Measurements from ENCODE around the gene COBL.

COBL gene

GRCh38 chr7:51021906-51022570 is 294.6 kb downstream of the COBL start:
- Histone ChIP-seq H3K27ac (no peak overlapping the region), H3K4me3 (no peak overlapping the region)

GRCh38 chr7:51020944-51021343 is 295.7 kb downstream of the COBL start:
- Histone ChIP-seq H3K4me3 (no peak overlapping the region), H3K27ac (no peak overlapping the region)

GRCh38 chr7:51019891-51020870 is 296.4 kb downstream of the COBL start:
- Histone ChIP-seq H3K27ac (no peak overlapping the region), H3K4me3 (no peak overlapping the region)

GRCh38 chr7:51019191-51019844 is 297.3 kb downstream of the COBL start:
- no peak overlapping the region for H3K4me3 ChIP-seq

GRCh38 chr7:51017576-51018535 is 298.8 kb downstream of the COBL start:
- no peak overlapping the region for H3K4me3 ChIP-seq
- H3K27ac ChIP-seq = no peak overlapping the region

More at GRCh38 chr7:51019191-51019844, 297.3 kb downstream of the COBL start:
- no peak overlapping the region for H3K27ac ChIP-seq

GRCh38 chr7:51016546-51016945 is 300.1 kb downstream of the COBL start:
- Histone ChIP-seq H3K4me3 (no peak overlapping the region), H3K27ac (no peak overlapping the region)

- Histone ChIP-seq H3K27ac (no peak overlapping the region), H3K4me3 (no peak overlapping the region)
These were observed 301.0 kb downstream of the COBL start for GRCh38 chr7:51015581-51015980.

- no peak overlapping the region for H3K4me3 ChIP-seq
- H3K27ac ChIP-seq = no peak overlapping the region
These were observed 301.8 kb downstream of the COBL start for GRCh38 chr7:51014811-51015210.

- H3K27ac ChIP-seq = no peak overlapping the region
- no peak overlapping the region for H3K4me3 ChIP-seq
These were observed 302.6 kb downstream of the COBL start for GRCh38 chr7:51013861-51014511.

DNA sequence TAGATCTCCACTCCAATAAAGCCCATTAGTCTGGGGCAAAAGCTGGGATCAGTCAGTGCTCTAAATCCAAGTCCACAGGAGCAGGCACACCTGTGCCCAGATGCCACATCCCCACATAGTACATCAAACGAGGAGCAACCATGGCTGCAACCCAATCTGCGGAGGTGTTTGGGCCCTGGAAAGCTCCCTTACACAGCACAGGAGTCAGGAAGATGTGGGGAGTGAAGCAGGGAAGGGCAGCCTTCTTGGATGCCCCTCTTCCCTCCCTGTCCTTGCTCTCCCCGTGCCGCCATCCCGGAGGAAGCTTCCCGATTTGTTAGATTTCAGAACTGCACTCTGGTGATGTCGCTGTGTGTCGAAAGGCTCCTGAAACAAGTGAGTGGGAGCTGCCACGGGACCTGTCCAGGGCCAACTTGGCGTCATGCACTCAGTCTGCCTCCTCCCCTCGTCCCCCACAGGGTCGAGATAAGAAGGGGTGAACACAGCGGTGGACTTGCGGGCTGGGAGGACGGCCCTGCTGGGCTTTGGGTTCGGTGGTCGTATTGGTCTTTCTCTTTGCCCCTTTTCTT is 303.3 kb downstream of the COBL start:
- no peak overlapping the region for H3K27ac ChIP-seq
- no peak overlapping the region for H3K4me3 ChIP-seq

- H3K4me3 ChIP-seq = no peak overlapping the region
- H3K27ac ChIP-seq = no peak overlapping the region
These were observed 303.9 kb downstream of the COBL start for GRCh38 chr7:51012569-51013217.

DNA sequence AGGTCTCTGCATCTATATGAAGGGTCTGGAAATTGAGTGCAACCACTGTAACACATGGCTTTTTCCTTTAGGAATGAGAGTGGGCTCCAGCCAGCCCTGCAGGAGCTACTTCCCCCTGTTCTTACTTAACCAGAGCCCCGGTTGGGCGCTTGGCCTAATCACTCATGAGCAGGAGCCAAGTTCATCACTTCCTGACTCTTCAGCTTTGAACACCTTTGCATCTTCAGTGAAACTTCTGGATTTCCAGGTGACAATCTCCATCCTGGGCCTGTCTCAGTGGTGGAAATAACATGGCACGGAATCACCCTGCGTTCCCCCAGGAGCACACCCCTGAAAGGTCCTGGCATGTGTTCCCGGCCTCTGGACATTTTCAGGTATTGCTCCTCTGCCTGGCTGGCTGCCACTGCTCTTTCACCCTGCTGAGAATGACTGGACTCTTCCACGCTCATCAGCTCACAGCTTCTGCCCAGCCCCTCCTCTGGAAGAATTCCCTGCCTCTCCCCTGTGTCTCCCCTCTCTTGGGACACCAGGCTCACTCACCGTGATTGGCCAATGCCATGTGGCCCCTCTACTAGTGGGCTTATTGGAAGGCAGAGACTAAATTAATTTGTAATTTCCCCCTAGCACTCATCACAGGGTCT is 304.8 kb downstream of the COBL start:
- Histone ChIP-seq H3K4me3 (no peak overlapping the region), H3K27ac (no peak overlapping the region)

DNA sequence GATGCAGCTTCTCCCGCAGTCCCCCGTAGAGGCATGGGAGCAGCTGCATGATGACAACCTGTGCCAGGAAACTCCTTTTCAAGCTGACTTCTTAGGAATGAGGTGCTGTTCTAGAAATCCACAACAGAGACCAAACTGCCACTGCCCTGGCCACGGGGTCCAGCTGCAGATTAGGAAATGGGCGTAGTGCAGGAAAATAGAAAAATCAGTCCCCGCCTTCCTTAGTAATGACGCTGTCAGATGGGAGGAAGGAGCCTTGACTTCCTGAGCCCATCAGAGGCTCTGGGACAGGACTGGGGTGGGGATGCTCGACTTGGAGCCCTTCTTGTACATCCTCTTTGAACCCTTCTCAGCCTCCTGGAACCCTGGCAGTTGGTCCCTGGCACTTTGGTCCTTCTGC is 306.1 kb downstream of the COBL start:
- H3K4me3 ChIP-seq = no peak overlapping the region
- H3K27ac ChIP-seq = peak overlapping the region in 2 of 21 experiments; percentile 32 to 34

DNA sequence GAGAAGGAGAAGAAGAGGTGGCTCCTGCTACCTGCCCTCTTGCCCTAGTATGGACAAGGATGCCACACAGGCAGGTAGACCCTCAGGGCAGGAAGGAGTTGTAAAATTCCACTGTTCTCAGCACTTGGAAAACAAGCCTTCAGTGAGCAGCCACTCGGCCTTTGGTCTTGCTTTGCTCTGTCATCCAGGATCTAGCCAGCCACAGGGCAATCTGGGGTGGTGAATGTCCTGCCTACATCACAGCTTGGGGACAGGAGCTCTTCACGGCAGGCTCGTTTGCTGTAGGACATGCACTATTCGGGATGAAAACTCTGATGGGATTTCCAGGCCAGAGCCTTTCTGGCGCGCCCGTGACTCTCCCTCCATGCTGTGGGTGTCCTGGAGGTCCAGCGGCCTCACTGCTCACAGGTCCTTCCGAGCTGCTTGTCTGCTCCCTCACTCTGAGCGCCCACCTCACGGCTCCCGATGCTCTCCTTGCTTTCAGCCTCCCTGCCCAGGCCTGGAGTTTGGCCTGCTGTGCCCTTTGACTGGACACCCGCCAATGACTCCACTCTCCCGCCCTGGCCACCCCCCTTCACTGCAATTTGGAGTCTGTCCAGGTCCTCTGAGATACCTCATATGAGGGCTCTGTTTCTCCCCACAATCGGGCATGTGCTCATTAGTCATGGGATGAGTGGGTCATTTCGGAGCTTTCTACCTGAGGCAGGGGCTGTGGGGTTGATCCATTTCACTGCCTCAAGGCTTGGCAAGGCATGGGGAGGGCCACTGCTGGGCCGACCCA is 306.7 kb downstream of the COBL start:
- H3K27ac ChIP-seq = peak overlapping the region in 11 of 21 experiments; percentile 24 to 82 (median 51)
- no peak overlapping the region for H3K4me3 ChIP-seq

DNA sequence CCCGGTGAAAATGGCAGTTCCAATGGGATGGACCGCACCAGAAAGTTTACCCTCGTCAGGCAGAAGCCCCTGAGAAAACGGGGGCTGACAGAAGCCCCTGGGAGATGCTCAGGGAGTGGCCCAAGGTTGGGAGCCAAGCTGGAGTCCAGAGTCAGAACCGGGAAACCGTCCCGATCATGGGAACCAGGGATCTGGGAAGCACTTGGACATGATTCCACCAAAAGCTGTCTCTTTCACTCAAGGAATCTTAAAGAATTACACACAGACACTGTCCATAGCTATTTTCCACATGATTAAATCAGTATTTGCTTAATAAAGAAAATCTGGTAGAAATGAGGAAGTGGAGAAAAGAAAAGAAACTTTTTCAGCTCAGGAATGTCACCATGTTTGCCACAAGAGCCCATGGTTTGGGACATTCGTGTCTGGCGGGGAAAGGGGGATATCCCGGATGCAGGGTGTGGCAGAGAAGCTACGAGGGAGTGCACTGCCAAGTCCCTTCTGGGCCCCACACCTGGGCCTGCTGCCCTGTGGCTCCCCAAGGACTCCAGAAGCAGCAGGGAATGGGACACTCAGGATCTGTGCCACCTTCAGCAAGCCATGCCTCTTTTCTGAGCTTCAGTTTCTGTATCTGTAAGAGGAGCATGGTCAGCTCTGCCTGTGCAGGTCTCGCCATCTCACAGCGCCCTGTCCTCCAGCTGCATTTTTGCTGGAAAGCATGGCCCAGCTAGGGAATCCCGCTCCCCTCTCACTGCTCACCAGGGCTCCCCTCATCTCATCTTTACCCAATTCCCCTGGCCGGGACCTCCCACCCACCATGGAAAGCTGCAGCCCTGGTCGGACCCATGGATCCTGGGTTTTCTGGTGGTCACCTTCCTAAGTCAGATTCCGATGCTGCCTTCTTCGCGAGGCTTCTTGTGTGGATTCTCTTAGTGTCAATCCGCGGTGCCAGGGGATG is 308.8 kb downstream of the COBL start:
- peak overlapping the region in 19 of 21 experiments; percentile 7 to 85 (median 55) for H3K27ac ChIP-seq
- H3K4me3 ChIP-seq = no peak overlapping the region

Data from skin epidermis (tissue), 12 donors.